Fibroblast of skin of right biceps (primary cell): ENCODE data around the gene CA10.

ENCODE experiments used
- DNase-seq: peaks from one replicate; pipeline ENCODE4 v3.0.0-alpha.2; 2013

The CA10 gene

DNA sequence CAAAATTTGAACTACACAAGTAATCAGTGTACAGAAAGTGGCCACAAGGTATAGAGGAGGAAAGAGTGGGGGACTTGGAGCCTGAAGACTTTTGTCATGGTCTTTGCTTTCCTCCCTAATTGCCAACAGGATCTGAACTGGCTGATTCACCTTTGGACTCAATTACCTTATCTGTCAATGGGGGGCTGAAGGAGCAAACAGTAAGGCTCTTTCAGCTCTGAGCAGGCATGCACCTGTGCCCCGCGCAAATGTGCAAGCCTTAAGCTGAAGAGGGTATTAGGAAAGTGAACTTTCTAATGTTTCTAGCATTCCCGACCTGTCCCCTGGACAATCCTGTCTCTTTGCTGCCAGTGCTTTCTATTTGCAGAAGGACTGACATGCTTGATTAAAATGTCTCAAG, 302.7 kb downstream of the CA10 start:
- DNase-seq = no peak

DNA sequence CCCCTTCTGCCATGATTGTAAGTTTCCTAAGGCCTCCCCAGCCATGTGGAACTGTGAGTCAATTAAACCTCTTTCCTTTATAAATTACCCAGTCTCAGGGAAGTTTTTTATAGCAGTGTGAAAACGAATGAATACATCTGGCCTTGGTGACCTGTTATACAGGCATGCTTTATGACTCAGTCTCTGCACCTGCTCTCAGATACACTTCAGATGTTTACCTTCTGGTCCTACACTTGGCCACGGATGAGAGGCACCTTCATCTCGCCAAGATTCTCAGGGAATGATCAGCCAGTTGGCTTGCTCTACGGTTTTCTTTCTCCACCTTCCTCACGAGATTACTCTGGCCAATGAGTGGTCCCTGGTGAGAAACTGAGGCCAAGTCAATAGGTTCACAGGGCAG, 304.7 kb downstream of the CA10 start:
- DNase-seq = no peak

DNA sequence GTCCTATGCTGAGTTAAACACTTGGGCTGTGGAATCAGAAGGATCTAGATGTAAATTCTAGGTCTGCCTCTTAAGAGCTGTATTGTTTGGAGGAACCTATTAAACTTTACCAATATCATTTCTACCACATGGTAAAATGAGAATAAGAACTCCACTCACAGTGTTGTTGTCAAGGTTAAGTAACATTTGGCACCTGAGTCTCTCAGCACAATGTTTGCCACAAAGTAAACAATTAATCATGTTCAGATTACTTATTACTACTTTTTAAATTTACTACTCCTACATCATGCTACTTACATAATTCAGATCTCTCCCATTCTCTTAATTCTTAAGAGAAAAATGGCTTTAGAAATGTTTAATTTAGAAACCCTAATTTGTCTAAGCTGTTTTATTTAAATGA, 305.9 kb downstream of the CA10 start:
- DNase-seq = no peak

DNA sequence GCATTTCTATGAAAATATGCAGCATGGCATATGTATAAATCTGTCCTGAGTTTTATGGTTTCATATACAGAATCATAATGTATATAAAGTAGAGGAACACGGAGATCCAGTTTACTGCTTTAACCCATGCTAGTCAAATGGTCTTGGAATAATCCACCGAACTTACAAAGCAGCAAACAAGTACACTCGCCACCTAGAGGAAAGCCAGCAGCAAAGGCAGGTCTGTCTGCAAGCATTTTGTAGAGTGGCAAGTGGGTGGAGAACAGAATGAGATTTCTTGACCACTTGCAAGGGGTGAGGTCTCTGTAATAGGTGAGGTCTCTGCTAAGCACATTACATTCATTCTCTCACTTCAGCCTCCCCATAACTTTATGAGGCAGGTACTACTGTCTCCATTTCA, 308.3 kb downstream of the CA10 start:
- DNase-seq = no peak

DNA sequence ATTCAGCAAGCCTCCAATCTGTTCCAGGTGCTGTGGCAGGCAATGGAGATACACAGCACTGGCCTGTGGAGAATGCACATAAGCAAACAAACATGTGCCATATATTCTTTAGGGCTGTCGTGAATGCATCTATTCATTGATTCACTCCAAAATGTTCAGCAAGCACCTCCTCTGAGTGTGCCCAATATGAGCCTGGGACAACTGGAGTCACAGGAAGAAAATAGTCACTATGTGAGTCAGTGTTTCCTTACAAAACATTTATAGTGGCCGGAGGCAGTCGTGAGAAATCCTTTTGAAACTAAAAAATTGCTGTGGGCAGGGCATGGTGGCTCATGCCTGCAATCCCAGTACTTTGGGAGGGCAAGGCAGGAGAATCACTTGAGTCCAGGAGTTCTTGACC, 310.1 kb downstream of the CA10 start:
- DNase-seq = no peak

DNA sequence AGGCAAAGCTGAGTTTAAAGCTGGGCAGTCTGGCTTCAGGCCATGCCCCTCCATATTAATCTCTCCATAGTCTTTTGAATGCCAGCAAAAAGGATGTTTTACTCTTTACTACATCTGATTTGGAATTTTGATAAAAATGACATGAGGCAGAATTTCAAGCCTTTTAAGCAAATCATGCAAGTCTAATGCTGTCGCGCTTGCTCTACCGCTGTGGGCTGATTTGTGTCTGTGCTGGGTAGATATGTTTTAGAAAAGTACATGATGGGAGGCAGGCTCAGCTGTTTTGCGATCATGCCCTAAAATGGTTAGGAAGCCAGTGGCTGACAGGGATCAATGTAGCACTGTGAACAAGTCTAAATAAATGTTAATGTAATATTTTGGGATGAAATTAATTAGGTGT, 311.9 kb downstream of the CA10 start:
- DNase-seq = no peak

DNA sequence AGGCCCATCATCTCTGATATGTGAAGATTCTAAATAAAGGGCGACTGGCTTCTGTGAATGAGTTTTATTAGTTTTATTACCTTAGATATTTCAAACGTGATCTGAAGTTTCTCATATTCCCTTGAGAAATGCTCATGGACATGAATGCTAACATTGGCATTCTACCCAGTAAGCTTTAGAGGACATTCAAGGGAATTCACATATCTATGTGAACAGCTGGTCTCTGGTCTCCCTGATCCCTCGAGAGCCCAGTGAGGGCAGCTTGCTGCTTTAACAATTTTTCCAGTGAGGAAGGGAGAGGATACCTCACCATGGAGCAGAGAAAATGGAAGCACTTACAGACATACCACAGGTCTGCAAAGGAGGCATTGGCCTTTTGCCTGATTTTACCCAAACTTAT, 312.7 kb downstream of the CA10 start:
- DNase-seq = no peak

DNA sequence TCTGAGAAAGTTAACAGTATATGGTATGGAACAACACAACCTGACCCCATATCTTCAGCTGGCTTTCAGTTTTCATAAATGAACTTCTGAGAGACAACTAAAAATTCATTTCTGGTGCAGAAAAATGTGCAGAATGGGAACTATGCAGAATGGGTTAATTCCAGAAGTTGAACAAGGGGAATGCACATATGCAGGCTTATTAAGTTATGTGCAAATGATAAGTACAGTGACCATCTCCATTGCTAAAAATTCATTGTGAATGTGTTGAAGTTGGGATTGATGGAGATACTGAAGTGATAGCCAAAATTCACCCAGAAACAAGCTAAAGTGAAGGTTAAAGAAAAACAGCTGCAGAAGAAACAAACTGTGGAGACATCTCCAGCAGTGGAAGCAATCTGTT, 315.8 kb downstream of the CA10 start:
- no peak for DNase-seq

DNA sequence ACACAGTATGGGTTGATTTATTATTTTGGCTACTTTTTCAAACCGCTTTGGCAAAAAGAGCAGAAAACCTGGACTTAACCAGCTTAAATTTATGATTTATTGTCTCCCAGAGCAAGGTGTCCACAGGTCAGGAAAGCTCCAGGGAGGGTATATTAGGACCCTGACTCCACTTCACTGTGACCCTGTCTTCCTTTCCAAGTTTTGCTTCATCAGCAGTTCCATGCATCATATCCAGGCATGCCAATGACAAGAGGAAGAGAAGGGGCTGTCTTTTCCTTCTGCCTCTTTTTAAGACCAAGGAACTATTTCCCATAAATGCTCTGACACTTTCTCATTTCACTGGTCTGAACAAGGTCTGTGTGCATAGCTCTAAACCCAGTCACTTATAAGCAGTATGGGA, 316.8 kb downstream of the CA10 start:
- DNase-seq = no peak

DNA sequence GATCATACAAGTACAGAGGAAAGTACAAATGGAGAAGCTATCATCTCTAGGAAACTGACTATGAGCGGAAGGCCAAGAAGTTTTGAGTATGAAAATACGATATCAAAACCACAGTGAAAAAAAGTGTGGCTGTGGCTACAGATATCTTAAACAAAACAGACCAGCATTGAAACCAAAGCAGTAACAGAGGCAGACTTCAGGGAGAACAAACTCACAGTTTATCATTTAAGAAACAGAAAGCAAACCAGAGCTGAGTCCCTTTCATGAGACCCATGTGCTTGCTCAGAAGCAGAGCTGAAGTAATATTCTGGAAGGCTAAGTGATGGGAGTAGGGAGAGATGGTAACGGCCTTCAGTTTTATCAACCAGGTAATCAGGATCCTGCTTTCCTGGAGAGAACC, 317.8 kb downstream of the CA10 start:
- DNase-seq = no peak

DNA sequence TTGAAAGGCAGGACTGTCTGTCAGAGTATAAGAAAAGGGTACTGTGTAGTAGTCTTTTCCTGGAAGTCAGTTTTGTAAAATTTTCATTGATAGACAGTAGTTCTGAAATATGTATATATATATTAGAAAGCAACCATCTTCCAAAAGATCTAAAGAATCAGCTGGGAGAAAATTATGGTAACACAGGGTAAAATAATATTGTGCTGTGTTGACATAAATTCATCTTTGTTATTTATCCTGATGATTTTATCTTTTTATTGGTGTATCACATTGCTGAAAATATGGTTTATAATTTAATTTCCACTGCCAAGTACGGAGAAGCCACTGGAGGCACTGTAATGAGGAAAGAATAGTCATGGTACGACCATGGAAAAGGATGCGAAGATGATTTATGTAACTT, 324.9 kb downstream of the CA10 start:
- no peak for DNase-seq

DNA sequence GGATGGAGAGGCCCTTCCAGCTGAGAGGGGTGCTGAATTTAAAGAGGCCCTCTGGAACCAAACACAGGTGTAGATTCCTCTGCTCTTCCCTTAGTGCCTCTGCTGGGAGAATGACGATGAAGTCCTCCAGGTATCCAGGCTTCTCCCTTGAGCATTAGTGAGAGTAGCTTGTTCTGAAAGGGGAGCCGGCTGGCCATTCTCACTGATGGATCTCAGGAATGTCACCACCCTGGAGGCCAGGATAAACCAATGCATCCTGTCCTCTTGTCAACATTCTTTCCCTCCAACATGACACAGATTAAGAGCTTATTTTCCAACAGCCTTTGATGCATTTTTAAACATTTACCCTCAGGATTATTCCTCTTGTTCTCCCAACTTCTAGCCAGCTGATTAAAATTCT, 325.5 kb downstream of the CA10 start:
- DNase-seq = no peak

DNA sequence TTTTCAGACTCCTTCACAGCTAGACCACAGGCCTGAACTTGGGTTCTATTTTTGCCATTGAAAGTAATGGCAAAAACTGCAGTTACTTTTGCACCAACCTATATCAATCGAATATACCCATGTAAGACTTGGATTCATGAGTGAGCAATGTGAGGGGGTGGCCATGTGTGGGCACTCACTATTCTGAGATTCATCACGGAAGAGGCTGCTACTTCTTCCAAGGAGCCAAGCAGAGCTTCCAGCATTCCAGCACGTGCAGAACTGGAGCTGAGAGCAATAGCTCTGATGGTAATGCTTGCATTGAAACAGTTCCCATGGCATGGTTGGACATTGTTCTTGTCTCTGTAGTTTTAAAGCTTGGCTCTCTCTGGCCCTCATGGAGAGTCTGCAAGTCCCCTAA, 327.6 kb downstream of the CA10 start:
- DNase-seq = no peak

DNA sequence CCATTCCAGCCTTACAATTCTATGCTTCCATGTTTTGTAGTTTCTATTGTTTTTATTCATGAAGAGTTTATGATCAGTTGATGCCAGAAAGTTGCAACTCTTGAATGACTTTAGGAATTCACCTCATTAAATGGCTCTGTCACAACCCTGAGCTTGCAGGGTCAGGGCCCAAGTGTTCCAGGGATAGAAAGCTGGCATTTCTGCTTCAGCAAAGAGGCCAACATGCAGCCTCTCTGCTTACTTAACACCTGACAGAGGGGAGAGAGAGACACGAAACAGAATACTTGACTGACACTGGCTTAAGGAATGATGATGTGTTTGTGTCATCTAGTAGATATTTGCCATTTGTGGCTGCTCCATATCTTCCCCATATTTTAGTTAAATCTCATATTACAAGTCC, 328.1 kb downstream of the CA10 start:
- DNase-seq = no peak

DNA sequence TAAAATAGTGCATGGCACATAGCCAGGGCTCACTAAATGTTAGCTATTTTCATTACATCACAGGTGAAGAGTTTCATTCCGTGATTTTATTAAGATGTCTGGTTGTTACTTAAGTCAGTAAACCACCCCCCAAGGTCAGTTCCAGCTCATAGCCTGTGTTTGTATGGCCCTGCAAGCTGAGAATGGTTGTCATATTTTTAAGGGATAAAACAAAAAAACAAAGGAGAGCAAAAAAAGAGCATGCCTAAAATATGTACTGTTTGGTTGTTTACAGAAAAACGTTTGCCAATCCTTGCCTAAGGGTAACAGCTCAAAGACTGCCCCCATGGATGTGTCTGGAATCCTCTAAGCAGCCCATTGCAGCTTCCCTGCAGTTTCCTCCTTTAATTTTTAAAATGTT, 329.6 kb downstream of the CA10 start:
- no peak for DNase-seq

DNA sequence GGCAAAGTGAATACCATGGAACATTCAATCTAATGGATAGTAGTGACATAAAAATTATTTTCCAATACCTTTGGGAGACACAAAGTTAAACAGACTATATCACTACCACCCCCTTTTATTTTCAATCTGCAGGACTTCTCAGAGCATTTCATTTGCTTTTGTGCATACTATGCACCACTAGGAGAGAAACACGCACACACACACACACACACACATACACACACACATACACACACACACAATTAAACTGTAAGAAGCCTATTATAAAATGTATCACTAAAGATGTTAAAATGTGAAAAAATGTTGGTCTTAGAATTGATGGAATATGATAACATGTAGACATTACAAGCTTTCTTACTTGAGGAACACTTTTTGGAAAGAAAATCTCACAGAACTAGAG, 331.4 kb downstream of the CA10 start:
- no peak for DNase-seq

DNA sequence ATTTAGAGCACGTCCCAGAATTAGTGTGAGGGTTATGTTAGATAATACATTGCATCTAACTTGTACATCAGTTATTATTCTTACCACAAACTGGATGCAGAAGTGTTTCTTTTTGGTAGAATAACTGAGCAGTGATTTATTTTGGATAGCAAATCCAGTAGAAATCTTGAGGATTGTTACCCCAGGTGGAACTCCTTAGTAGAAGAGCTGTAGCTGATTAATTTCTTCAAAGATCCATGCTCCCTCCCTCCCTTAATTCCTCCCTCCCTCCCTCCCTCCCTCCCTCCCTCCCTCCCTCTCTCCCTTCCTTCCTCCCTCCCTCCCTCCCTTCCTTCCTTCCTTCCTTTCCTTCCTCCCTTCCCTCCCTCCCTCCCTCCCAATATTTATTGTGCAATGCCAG, 337.7 kb downstream of the CA10 start:
- no peak for DNase-seq

DNA sequence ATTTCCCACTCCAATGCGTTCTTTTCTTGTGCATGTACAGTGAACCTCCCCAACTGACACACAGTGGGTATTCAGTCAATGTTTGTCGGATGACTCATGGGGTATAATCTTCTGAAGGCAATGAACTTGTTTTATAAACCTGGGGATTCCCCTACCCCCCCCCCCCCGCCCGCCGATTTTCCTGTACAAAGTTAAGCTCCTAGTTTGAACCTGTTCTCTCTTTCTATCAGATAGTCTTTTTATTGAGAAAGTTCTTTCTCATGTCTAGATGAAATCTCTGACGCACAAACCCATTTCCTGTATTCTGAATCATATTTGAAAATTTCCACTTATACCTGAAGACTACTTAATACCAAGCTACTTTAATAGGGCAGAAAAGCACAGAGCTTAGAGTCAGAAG, 338.3 kb downstream of the CA10 start:
- no peak for DNase-seq

DNA sequence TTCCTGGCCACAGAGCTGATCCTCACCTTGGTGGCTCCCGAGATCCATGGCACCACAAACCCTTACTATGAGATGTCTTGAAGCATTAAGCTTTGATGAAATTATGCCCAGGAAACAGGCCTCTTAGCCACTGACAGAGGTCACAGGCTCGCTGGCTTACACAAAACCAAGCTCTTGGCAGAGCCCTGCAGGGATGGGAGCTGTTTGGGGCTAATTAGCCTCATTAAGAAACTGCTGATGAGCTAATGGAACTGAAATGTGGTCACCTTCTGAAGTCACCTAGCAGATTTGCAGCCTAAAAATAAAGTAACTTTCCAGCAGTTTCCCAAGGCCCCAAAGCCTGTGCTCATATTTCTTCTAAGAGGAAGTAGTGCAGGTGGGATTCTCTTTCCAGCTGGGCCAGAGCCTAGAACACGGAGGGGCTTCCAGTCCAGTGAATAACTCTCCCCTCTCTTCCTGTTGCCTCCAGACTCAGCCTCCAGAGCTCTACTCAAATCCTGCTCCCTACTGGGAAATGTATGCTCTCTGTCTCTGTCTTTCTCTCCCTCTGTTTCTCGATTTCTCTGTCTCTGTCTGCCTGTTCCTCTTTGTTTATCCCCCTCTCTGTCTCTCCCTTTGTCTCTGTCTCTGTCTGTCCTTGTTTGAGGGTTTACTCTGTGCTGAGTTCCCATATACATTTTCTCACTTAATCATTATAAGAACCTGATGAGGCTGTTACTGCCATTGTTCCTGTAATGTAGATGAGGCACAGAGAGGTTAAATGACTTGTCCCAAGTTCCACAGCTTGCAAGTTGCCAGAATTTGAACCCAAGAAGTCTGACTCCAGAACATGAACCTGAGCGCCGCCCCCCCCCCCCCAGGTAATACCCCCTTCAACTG, 338.9 kb downstream of the CA10 start:
- no peak for DNase-seq

DNA sequence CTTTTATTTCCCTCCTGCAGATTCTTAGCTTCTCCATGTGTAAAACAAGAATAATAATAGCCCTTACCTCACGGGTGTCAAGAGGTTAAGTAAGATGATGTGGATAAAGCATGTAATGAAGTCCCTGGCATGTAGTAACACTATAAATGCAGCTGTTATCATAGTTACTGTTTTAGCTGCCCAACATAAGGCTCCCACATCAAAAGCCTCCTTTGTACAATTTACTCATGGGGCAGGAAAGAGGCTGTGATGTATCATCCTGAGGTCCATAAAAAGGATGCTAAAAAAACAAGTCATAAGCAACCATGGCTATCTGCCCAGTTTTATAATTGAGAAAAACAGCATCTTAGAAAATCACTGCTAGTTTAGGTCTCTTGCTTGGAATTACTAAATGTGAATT, 339.7 kb downstream of the CA10 start:
- no peak for DNase-seq

DNA sequence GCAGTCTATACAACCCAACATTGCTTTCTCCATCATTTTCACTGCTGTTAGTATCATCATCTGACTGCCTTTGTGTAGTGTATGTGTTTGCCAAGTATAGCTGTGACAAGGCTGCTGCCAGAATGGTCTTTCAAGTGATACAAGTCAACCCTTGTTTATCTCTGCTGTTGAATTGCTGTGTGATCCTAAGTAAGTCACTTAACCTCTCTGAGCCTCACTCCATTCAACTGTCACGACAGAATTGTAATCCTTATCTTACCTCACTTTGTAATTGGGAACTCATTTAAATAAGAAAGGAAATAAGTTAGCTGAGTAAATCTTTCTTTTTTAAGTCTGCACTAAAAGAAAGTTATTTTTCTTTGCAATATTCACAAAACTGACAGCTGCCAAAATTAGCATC, 340.6 kb downstream of the CA10 start:
- no peak for DNase-seq

DNA sequence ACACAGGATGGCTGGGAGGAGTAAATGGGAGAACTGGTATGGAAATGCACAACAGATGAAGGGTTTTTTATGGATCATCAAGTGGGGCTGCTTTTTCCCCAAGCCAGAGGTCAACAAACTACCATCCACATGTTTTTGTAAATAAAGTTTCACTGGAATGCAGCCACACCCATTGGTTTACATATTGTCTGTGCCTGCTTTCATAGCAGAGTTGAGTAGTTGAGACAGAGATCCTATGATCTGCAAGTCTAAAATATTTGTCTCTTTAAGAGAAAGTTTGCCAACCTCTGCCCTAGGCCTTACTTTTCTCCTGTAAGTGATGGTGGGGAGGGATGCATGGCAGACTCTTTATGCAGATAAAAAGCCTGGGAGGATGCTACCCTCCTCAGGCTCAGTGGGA, 341.4 kb downstream of the CA10 start:
- no peak for DNase-seq

DNA sequence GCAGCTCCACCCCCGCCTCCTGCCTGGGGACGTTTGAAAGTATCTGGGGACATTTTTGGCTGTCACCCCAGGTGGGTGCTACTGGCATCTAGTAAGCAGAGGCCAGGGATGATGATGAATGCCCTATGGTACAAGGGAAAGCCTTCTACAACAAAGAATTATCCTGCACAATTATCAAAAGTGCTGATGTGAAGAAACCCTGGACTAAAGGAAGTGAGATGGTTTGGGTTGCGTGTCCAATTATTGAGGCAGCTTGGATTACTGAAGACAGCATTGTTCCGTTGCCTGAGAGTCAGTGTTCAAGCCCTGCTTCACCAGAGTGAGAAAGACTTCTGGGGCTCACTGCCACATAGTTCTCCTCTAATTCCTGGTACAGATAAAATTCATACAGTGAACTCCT, 343.4 kb downstream of the CA10 start:
- DNase-seq = no peak

DNA sequence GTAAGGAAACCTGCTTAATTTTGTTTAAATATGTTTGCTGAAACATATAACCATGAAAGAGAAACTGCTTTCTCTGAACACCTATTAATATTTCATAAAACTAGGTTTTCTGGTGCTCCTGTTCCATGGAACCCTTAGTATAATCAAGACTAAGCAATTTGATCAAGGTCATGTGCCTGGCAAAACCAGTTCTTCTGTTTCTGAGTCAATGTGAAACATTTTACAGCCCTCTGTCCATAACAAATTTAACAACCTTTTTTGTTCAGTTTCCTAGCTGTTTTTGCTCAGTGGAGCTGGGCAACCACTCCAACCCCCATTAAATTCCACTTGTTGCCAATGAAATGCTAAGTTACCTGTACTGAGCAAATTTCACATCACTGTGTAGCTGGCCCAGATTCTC, 344.0 kb downstream of the CA10 start:
- no peak for DNase-seq

DNA sequence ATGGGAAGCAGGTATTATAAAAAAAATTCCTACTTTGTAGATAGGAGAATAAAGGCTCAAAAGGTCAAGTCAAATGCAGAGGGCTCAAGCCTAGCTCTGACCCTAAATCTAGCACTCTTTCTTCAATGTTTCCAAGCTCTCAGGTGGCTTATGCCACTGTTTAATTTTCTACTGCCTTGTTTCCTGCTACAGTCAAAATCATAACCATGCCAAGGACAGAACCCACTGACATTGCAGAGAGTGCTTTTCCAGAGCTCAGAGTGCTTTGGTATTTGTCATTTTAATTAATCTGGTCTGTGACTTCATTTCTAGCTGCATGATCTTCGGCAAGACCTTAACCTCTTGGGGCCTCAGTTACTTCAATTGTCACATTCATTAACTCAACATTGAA, 344.7 kb downstream of the CA10 start:
- DNase-seq = no peak
